OCI-LY7 (cell line): ENCODE measurements around the gene KRT13. TPM values are rescaled to one million over a fixed set of nuclear protein-coding genes. Genes with fewer than 3 reads are reported as not detected.

ENCODE experiments used
- BruUV-seq: library from RNA; stranded (reverse); fragments of 400-500 nt; replicated peaks from 2 replicates; lab custom pipeline; 2021; lab: Mats Ljungman, UMichigan
- CTCF ChIA-PET: fragments of 300-600 bp; sonication (Branson Sonifier 250); formaldehyde crosslinking; loops from one replicate; lab custom pipeline; 2022; ENCODE audit warnings: antibody characterized with exemption; ENCODE audit not compliant: unreplicated experiment; lab: Charles Lee
- POLR2A ChIA-PET: fragments of 300-600 bp; sonication (Branson Sonifier 250); formaldehyde crosslinking; loops from one replicate; lab custom pipeline; 2022; ENCODE audit warnings: antibody characterized with exemption; lab: Charles Lee
- DNase-seq: peaks from one replicate; pipeline ENCODE4 v3.0.0-alpha.2; 2015; ENCODE audit warnings: low spot score
- H2AFZ ChIP-seq: fragments of 200-600 bp; sonication (generic), shearing (Covaris generic); 2 replicates; pipeline ENCODE4 v1.6.1; 2014; ENCODE audit warnings: mild to moderate bottlenecking, antibody characterized with exemption, low read length, moderate library complexity
- H3K27ac ChIP-seq: fragments of 200-600 bp; sonication (generic); 2 replicates; pipeline ENCODE4 v1.5.1; 2014; ENCODE audit warnings: mixed run types, low read depth, mild to moderate bottlenecking, moderate library complexity, low read length, inconsistent platforms; ENCODE audit not compliant: poor library complexity, severe bottlenecking
- H3K36me3 ChIP-seq: fragments of 200-600 bp; sonication (generic); 2 replicates; pipeline ENCODE4 v1.6.1; 2014; ENCODE audit warnings: mild to moderate bottlenecking, antibody characterized with exemption, low read length, moderate library complexity, mixed read lengths; ENCODE audit not compliant: insufficient read depth
- H3K4me1 ChIP-seq: fragments of 200-600 bp; sonication (generic); 2 replicates; pipeline ENCODE4 v1.5.1; 2014; ENCODE audit warnings: mild to moderate bottlenecking, low read length; ENCODE audit not compliant: insufficient read depth, poor library complexity, severe bottlenecking
- H3K4me2 ChIP-seq: fragments of 200-600 bp; sonication (generic); 2 replicates; pipeline ENCODE4 v1.6.1; 2014; ENCODE audit warnings: mild to moderate bottlenecking, low read length
- H3K4me3 ChIP-seq: fragments of 200-600 bp; sonication (generic); 2 replicates; pipeline ENCODE4 v1.5.1; 2014; ENCODE audit warnings: mild to moderate bottlenecking, low read depth, low read length; ENCODE audit not compliant: poor library complexity, severe bottlenecking
- H3K79me2 ChIP-seq: fragments of 200-600 bp; sonication (generic); 2 replicates; pipeline ENCODE4 v1.6.1; 2016; ENCODE audit warnings: low read depth, mild to moderate bottlenecking, low read length, moderate library complexity, mixed read lengths; ENCODE audit not compliant: insufficient read depth
- H3K9me2 ChIP-seq: fragments of 200-600 bp; sonication (generic); 2 replicates; pipeline ENCODE4 v1.6.1; 2016; ENCODE audit warnings: mild to moderate bottlenecking, low read length, mixed read lengths; ENCODE audit not compliant: insufficient read depth
- H3K9me3 ChIP-seq: fragments of 200-600 bp; sonication (generic); 2 replicates; pipeline ENCODE4 v1.6.1; 2014; ENCODE audit warnings: mild to moderate bottlenecking, mixed run types, low read length, mixed read lengths
- H4K20me1 ChIP-seq: fragments of 200-600 bp; sonication (generic); 2 replicates; pipeline ENCODE4 v1.6.1; 2014; ENCODE audit warnings: mild to moderate bottlenecking, antibody characterized with exemption, low read length, moderate library complexity, mixed read lengths; ENCODE audit not compliant: insufficient read depth
- CTCF ChIP-seq: fragments of 200-600 bp; sonication (generic); conservative IDR thresholded peaks from 2 replicates; pipeline ENCODE4 v1.5.1; 2014; ENCODE audit warnings: mild to moderate bottlenecking, antibody characterized with exemption, low read length, moderate library complexity, mixed read lengths
- EZH2phosphoT487 ChIP-seq: fragments of 200-600 bp; sonication (generic); IDR thresholded peaks from 2 replicates; pipeline ENCODE4 v1.6.1; 2018; ENCODE audit warnings: low read depth, borderline replicate concordance, mild to moderate bottlenecking, mixed run types, antibody characterized with exemption, low read length, moderate library complexity, mixed read lengths
- intact Hi-C: fragments of 100-400 bp; cut with micrococcal nuclease; formaldehyde crosslinking; loops from one replicate; pipeline ENCODE4 v1.10.0; 2022; ENCODE audit not compliant: unreplicated experiment
- total RNA-seq, 2 experiments: library from RNA; depleted of rRNA in 1 of 2; stranded (reverse); fragments of >200 nt in 1 of 2; shearing (Covaris generic) in 1 of 2; gene quantifications; 2 replicates each; pipeline ENCODE4 v1.2.3, GENCODE V29; 2014 to 2022

KRT13 gene
- total RNA-seq, 2 experiments from 2014 or later, result not detected

- H3K9me2 ChIP-seq, result no peaks in the 10 kb centered on the region
- CTCF ChIA-PET, result no interaction called here
- H4K20me1 ChIP-seq, result no peaks in the 10 kb centered on the region
- H3K79me2 ChIP-seq, result no peaks in the 10 kb centered on the region
- no TSS peak for BruUV-seq
- no peak overlapping the region for H3K4me3 ChIP-seq
- H3K27ac ChIP-seq, result no peak overlapping the region
- H3K4me1 ChIP-seq, result no peaks in the 10 kb centered on the region
- POLR2A ChIA-PET, result no interaction called here
- intact Hi-C loops, result no loop called here
- H3K9me3 ChIP-seq, result no peaks in the 10 kb centered on the region
- DNase-seq, result no peak
- no peaks in the 10 kb centered on the region for H3K36me3 ChIP-seq
- no peak overlapping the region for H3K4me2 ChIP-seq
- TF ChIP-seq EZH2phosphoT487 (no peak), CTCF (no peak)
- H2AFZ ChIP-seq, result no peak overlapping the region
These were observed 6.3 kb upstream of the KRT13 start for GRCh38 chr17:41511716-41512115.

- TF ChIP-seq CTCF, result no peak
- TF ChIP-seq EZH2phosphoT487, result no peak
- Histone ChIP-seq H3K79me2 (no peaks in the 10 kb centered on the region), H2AFZ (no peak overlapping the region), H3K9me2 (no peaks in the 10 kb centered on the region), H4K20me1 (no peaks in the 10 kb centered on the region), H3K9me3 (no peaks in the 10 kb centered on the region), H3K27ac (no peak overlapping the region), H3K4me3 (no peak overlapping the region), H3K36me3 (no peaks in the 10 kb centered on the region), H3K4me1 (no peaks in the 10 kb centered on the region), H3K4me2 (no peak overlapping the region)
- no TSS peak for BruUV-seq
- intact Hi-C loops, result no loop called here
- ChIA-PET CTCF (no interaction called here), POLR2A (no interaction called here)
- DNase-seq, result no peak
These were observed 5.7 kb upstream of the KRT13 start for GRCh38 chr17:41511116-41511515.

GRCh38 chr17:41510251-41511065, 5.0 kb upstream of the KRT13 start:
- TF ChIP-seq CTCF (no peak), EZH2phosphoT487 (no peak)

More at GRCh38 chr17:41510251-41511065, 5.0 kb upstream of the KRT13 start:
- no peaks in the 10 kb centered on the region for H4K20me1 ChIP-seq
- intact Hi-C loops, result no loop called here
- no peaks in the 10 kb centered on the region for H3K9me2 ChIP-seq
- ChIA-PET POLR2A (no interaction called here), CTCF (no interaction called here)
- H3K27ac ChIP-seq, result no peak overlapping the region
- no peak overlapping the region for H3K4me3 ChIP-seq
- BruUV-seq, result no TSS peak
- no peaks in the 10 kb centered on the region for H3K36me3 ChIP-seq
- H2AFZ ChIP-seq, result no peak overlapping the region
- no peaks in the 10 kb centered on the region for H3K4me1 ChIP-seq
- H3K9me3 ChIP-seq, result no peaks in the 10 kb centered on the region
- H3K79me2 ChIP-seq, result no peaks in the 10 kb centered on the region
- DNase-seq, result no peak
- H3K4me2 ChIP-seq, result no peak overlapping the region
